NT2/D1 (cell line): ENCODE data around the gene GDF7.

Experiments used
- DNase-seq: peaks from one replicate; pipeline ENCODE4 v3.0.0-alpha.2; 2011; ENCODE audit warnings: low read depth, low spot score
- H3K27me3 ChIP-seq: 2 replicates; pipeline ENCODE4 v1.6.0; 2011; ENCODE audit warnings: mild to moderate bottlenecking; ENCODE audit not compliant: insufficient read length, insufficient read depth
- H3K36me3 ChIP-seq: 2 replicates; pipeline ENCODE4 v1.6.1; 2011; ENCODE audit warnings: mild to moderate bottlenecking, low read length, mixed read lengths; ENCODE audit not compliant: insufficient read depth, insufficient read length
- H3K4me1 ChIP-seq: 2 replicates; pipeline ENCODE4 v1.5.1; 2011; ENCODE audit not compliant: insufficient read depth, insufficient read length
- H3K4me3 ChIP-seq: 2 replicates; pipeline ENCODE4 v1.5.1; 2011; ENCODE audit warnings: low read depth; ENCODE audit not compliant: insufficient read length
- H3K9ac ChIP-seq: 2 replicates; pipeline ENCODE4 v1.6.0; 2011; ENCODE audit warnings: low read depth; ENCODE audit not compliant: insufficient read length
- H3K9me3 ChIP-seq: 2 replicates; pipeline ENCODE4 v1.5.1; 2011; ENCODE audit warnings: mild to moderate bottlenecking, low read length; ENCODE audit not compliant: insufficient read depth
- SUZ12 ChIP-seq: IDR thresholded peaks from 2 replicates; pipeline ENCODE4 v1.6.1; 2011; ENCODE audit not compliant: insufficient read length, insufficient read depth; ENCODE audit errors: extremely low read depth
- YY1 ChIP-seq: IDR thresholded peaks from 2 replicates; pipeline ENCODE4 v1.6.1; 2011; ENCODE audit not compliant: insufficient read length, insufficient read depth
- ZNF274 ChIP-seq: IDR thresholded peaks from 2 replicates; pipeline ENCODE4 v1.6.1; 2011; ENCODE audit warnings: mild to moderate bottlenecking, low read depth, low read length

The GDF7 gene

GRCh38 chr2:20680744-20681375 is 13.9 kb downstream of the GDF7 start:
- Histone ChIP-seq H3K36me3 (peaks cover 40% of the 10 kb centered on the region), H3K4me3 (no peak overlapping the region), H3K4me1 (peaks cover 6% of the 10 kb centered on the region), H3K9me3 (no peaks in the 10 kb centered on the region), H3K9ac (no peak overlapping the region), H3K27me3 (no peaks in the 10 kb centered on the region)
- DNase-seq: no peak
- TF ChIP-seq SUZ12 (no peak), ZNF274 (no peak), YY1 (no peak)

GRCh38 chr2:20682167-20682920 is 15.4 kb downstream of the GDF7 start:
- Histone ChIP-seq H3K9me3 (no peaks in the 10 kb centered on the region), H3K9ac (no peak overlapping the region), H3K4me1 (peaks cover 4% of the 10 kb centered on the region), H3K4me3 (no peak overlapping the region), H3K36me3 (peaks cover 44% of the 10 kb centered on the region), H3K27me3 (no peaks in the 10 kb centered on the region)
- DNase-seq: no peak
- TF ChIP-seq ZNF274 (no peak), YY1 (no peak), SUZ12 (no peak)

- DNase-seq: no peak
- H3K4me1 ChIP-seq: no peaks in the 10 kb centered on the region
- peaks cover 48% of the 10 kb centered on the region for H3K36me3 ChIP-seq
- TF ChIP-seq ZNF274: no peak
- no peak for TF ChIP-seq YY1
- no peak for TF ChIP-seq SUZ12
- H3K9ac ChIP-seq: no peak overlapping the region
- H3K4me3 ChIP-seq: no peak overlapping the region
- no peaks in the 10 kb centered on the region for H3K27me3 ChIP-seq
- H3K9me3 ChIP-seq: no peaks in the 10 kb centered on the region
Observed at GRCh38 chr2:20684581-20685063, 17.7 kb downstream of the GDF7 start.

GRCh38 chr2:20687260-20687832 is 20.4 kb downstream of the GDF7 start:
- DNase-seq: no peak
- no peaks in the 10 kb centered on the region for H3K4me1 ChIP-seq
- no peaks in the 10 kb centered on the region for H3K27me3 ChIP-seq
- no peak overlapping the region for H3K9ac ChIP-seq
- TF ChIP-seq SUZ12 (no peak), ZNF274 (no peak), YY1 (no peak)
- no peak overlapping the region for H3K4me3 ChIP-seq
- no peaks in the 10 kb centered on the region for H3K9me3 ChIP-seq
- H3K36me3 ChIP-seq: peaks cover 41% of the 10 kb centered on the region

GRCh38 chr2:20689428-20690264 is 22.7 kb downstream of the GDF7 start:
- no peaks in the 10 kb centered on the region for H3K9me3 ChIP-seq
- H3K4me1 ChIP-seq: no peaks in the 10 kb centered on the region
- H3K27me3 ChIP-seq: no peaks in the 10 kb centered on the region
- no peak overlapping the region for H3K4me3 ChIP-seq
- TF ChIP-seq SUZ12: no peak
- no peak for TF ChIP-seq YY1
- TF ChIP-seq ZNF274: no peak
- no peak for DNase-seq
- H3K36me3 ChIP-seq: peaks cover 34% of the 10 kb centered on the region
- no peak overlapping the region for H3K9ac ChIP-seq

GRCh38 chr2:20691076-20691734 is 24.3 kb downstream of the GDF7 start:
- Histone ChIP-seq H3K9me3 (no peaks in the 10 kb centered on the region), H3K9ac (no peak overlapping the region), H3K4me1 (no peaks in the 10 kb centered on the region), H3K4me3 (no peak overlapping the region), H3K36me3 (peaks cover 20% of the 10 kb centered on the region), H3K27me3 (no peaks in the 10 kb centered on the region)
- TF ChIP-seq SUZ12 (no peak), YY1 (no peak), ZNF274 (no peak)
- DNase-seq: no peak
